HCT116 (cell line): ENCODE results near the gene SNX1. TPM values are rescaled to one million over a fixed set of nuclear protein-coding genes. Genes with fewer than 3 reads are reported as not detected.

ENCODE experiments used
- ATAC-seq: fragments of 200-7000 bp; cut with Tn5 transposase; 2 replicates; pipeline ENCODE4 v1.9.1; 2020; ENCODE audit warnings: mild to moderate bottlenecking, moderate library complexity
- BruUV-seq: library from RNA; stranded (reverse); fragments of 400-500 nt; replicated peaks from 2 replicates; lab custom pipeline; 2021; lab: Mats Ljungman, UMichigan
- CTCF ChIA-PET: fragments of 300-600 bp; sonication (Branson Sonifier 250); formaldehyde crosslinking; loops from one replicate; lab custom pipeline; 2021; ENCODE audit warnings: antibody characterized with exemption; lab: Charles Lee
- POLR2A ChIA-PET: fragments of 300-600, 350-600 bp; sonication (Branson Sonifier 250); formaldehyde crosslinking; loops from one replicate; lab custom pipeline; 2021; ENCODE audit warnings: antibody characterized with exemption; lab: Charles Lee
- RAD21 ChIA-PET, 2 experiments: fragments of 300-600 bp; sonication (Branson Sonifier 250); formaldehyde crosslinking; loops; one replicate each; lab custom pipeline; 2023; ENCODE audit warnings: low total read pairs in 2 of 2; ENCODE audit not compliant: uncharacterized antibody in 2 of 2, unreplicated experiment in 2 of 2, low non-redundant PET in 1 of 2; lab: Charles Lee
- DNase-seq: peaks from one replicate; pipeline ENCODE4 v3.0.0-alpha.2; 2010; ENCODE audit warnings: low read depth, low spot score
- H2AFZ ChIP-seq: fragments of 200-600 bp; shearing (Covaris generic), sonication (generic); 2 replicates; pipeline ENCODE4 v1.6.1; 2017; ENCODE audit warnings: low read depth, mixed run types, mixed read lengths, antibody characterized with exemption, low read length; ENCODE audit not compliant: poor library complexity, severe bottlenecking
- H3K27ac ChIP-seq: 2 replicates; pipeline ENCODE4 v1.5.1; 2012; ENCODE audit warnings: low read depth, low read length
- H3K27me3 ChIP-seq: fragments of 200-600 bp; sonication (generic); 2 replicates; pipeline ENCODE4 v1.6.1; 2016; ENCODE audit warnings: mixed run types, low read length, mixed read lengths; ENCODE audit not compliant: insufficient read depth
- H3K36me3 ChIP-seq, 2 experiments: fragments of 200-500 bp in 1 of 2; fragments of 200-600 bp in 1 of 2; sonication (Bioruptor generic) in 1 of 2; sonication (generic) in 1 of 2; 2 replicates each; pipeline versions ENCODE4 v1.5.1 to v1.6.1; 2014 to 2016; ENCODE audit warnings: low read length in 2 of 2, inconsistent platforms in 1 of 2, mixed read lengths in 1 of 2, mixed run types in 1 of 2; ENCODE audit not compliant: insufficient read depth in 2 of 2, control insufficient read depth in 1 of 2
- H3K4me1 ChIP-seq, 2 experiments: fragments of 200-600 bp in 1 of 2; sonication (generic) in 1 of 2; 2 replicates each; pipeline versions ENCODE4 v1.5.1 to v1.6.1; 2012 to 2017; ENCODE audit warnings: low read length in 2 of 2, inconsistent platforms in 1 of 2, mild to moderate bottlenecking in 1 of 2, mixed read lengths in 1 of 2, mixed run types in 1 of 2, moderate library complexity in 1 of 2; ENCODE audit not compliant: insufficient read depth in 2 of 2, control insufficient read depth in 1 of 2
- H3K4me2 ChIP-seq: fragments of 200-600 bp; sonication (generic); 2 replicates; pipeline ENCODE4 v1.6.1; 2017; ENCODE audit warnings: mixed run types, low read length, mixed read lengths
- H3K4me3 ChIP-seq, 2 experiments: fragments of 200-600 bp in 1 of 2; sonication (generic) in 1 of 2; replicated peaks in 1 of 2; 2 replicates each; pipeline ENCODE4 v1.5.1; 2011 to 2016; ENCODE audit warnings: low read length in 2 of 2, control low read depth in 1 of 2, low read depth in 1 of 2, mild to moderate bottlenecking in 1 of 2, mixed read lengths in 1 of 2, mixed run types in 1 of 2
- H3K79me2 ChIP-seq: fragments of 200-600 bp; sonication (generic); 2 replicates; pipeline ENCODE4 v1.6.1; 2017; ENCODE audit warnings: mild to moderate bottlenecking, mixed run types, low read length, moderate library complexity, mixed read lengths; ENCODE audit not compliant: insufficient read depth
- H3K9ac ChIP-seq: fragments of 200-600 bp; sonication (generic); 2 replicates; pipeline ENCODE4 v1.6.1; 2016; ENCODE audit warnings: low read length, mixed read lengths
- H3K9me2 ChIP-seq: fragments of 200-600 bp; sonication (generic), shearing (Covaris generic); 2 replicates; pipeline ENCODE4 v1.6.1; 2017; ENCODE audit warnings: mixed run types, mild to moderate bottlenecking, moderate library complexity; ENCODE audit not compliant: insufficient read depth
- H3K9me3 ChIP-seq, 2 experiments: fragments of 200-500 bp in 1 of 2; fragments of 200-600 bp in 1 of 2; sonication (Bioruptor generic) in 1 of 2; sonication (generic) in 1 of 2; 2 replicates each; pipeline ENCODE4 v1.6.1; 2014 to 2017; ENCODE audit warnings: low read length in 2 of 2, mixed read lengths in 2 of 2, inconsistent platforms in 1 of 2, low read depth in 1 of 2, mild to moderate bottlenecking in 1 of 2, mixed run types in 1 of 2, moderate library complexity in 1 of 2; ENCODE audit not compliant: control insufficient read depth in 1 of 2, insufficient read depth in 1 of 2
- H4K20me1 ChIP-seq: fragments of 200-600 bp; sonication (generic), shearing (Covaris generic); 2 replicates; pipeline ENCODE4 v1.6.1; 2017; ENCODE audit warnings: mixed run types, mild to moderate bottlenecking, moderate library complexity; ENCODE audit not compliant: insufficient read depth
- CEBPB ChIP-seq: IDR thresholded peaks from 2 replicates; pipeline ENCODE4 v1.6.1; 2012; ENCODE audit warnings: low read depth
- ELF1 ChIP-seq: IDR thresholded peaks from 2 replicates; pipeline ENCODE4 v1.6.1; 2012; ENCODE audit warnings: low read depth, borderline replicate concordance
- TCF7L2 ChIP-seq: IDR thresholded peaks from 2 replicates; pipeline ENCODE4 v1.7.0; 2011; ENCODE audit warnings: borderline replicate concordance, inconsistent platforms; ENCODE audit not compliant: insufficient read depth, insufficient read length; ENCODE audit errors: extremely low read depth
- YY1 ChIP-seq: IDR thresholded peaks from 2 replicates; pipeline ENCODE4 v1.6.1; 2011; ENCODE audit warnings: low read length, low read depth, moderate library complexity, mild to moderate bottlenecking; ENCODE audit not compliant: insufficient replicate concordance; ENCODE audit errors: extremely low read depth
- ZNF274 ChIP-seq: fragments of 200-500 bp; sonication (Bioruptor generic); IDR thresholded peaks from 2 replicates; pipeline ENCODE4 v1.6.1; 2014; ENCODE audit warnings: mild to moderate bottlenecking, low read depth, low read length, inconsistent platforms
- intact Hi-C: fragments of 100-400 bp; cut with micrococcal nuclease; formaldehyde crosslinking; loops from 2 replicates; pipeline ENCODE4 v1.10.0; 2022
- total RNA-seq: library from RNA; stranded (reverse); gene quantifications from one replicate; pipeline ENCODE4 v1.2.1, GENCODE V29; 2021; ENCODE audit not compliant: unreplicated experiment

Gene SNX1
- total RNA-seq, 1 experiment from 2014 or later, result 91.9 TPM

- peak; percentile 91 for TF ChIP-seq TCF7L2
- TF ChIP-seq ZNF274, result no peak
- peak; percentile 56 for TF ChIP-seq YY1
Observed at GRCh38 chr15:64093627-64094417, 2.0 kb upstream of the SNX1 start, which contains the start of gene CIAO2A (continued).

GRCh38 chr15:64095431-64095794 is 369 bp upstream of the SNX1 start:
- peak overlapping the region; percentile 85 to 96 for H3K4me3 ChIP-seq
- H3K9ac ChIP-seq, result peak overlapping the region; percentile 77
- CTCF ChIA-PET, result no interaction called here
- no peaks in the 10 kb centered on the region for H3K27me3 ChIP-seq
- peaks cover 77% of the 10 kb centered on the region for H3K79me2 ChIP-seq
- no peak overlapping the region for H2AFZ ChIP-seq
- no peaks in the 10 kb centered on the region for H4K20me1 ChIP-seq
- H3K4me2 ChIP-seq, result peak overlapping the region; percentile 76
- H3K36me3 ChIP-seq, result no peaks in the 10 kb centered on the region
- no peak for DNase-seq
- no peak for TF ChIP-seq ZNF274
- no peak for TF ChIP-seq ELF1
- no peak for TF ChIP-seq CEBPB
- TF ChIP-seq, all 23 proteins: peak for 0
- no TSS peak for BruUV-seq
- no peaks in the 10 kb centered on the region for H3K9me2 ChIP-seq
- no peaks in the 10 kb centered on the region for H3K9me3 ChIP-seq
- peaks cover 25 to 37% of the 10 kb centered on the region in 2 experiments for H3K4me1 ChIP-seq
- H3K27ac ChIP-seq, result peak overlapping the region; percentile 65
- ChIA-PET POLR2A (no interaction called here), RAD21 (no interaction called here)
- intact Hi-C loops, result loop anchor here (5.0 kb wide), 1 partner anchor 57 kb away; the partner anchor contains the start of gene SNX22
- no peak for ATAC-seq
